Tongue (tissue), 2 donors: Measurements from ENCODE around the gene SNX3. TPM values are rescaled to one million over a fixed set of nuclear protein-coding genes. Genes with fewer than 3 reads are reported as not detected.
"Not testable (repeated sequence)": the region's sequence is repeated elsewhere in the genome, so short reads cannot be mapped to it uniquely, and the experiment has no call there.

Experiments used
- DNase-seq: peaks from one replicate; pipeline ENCODE4 v3.0.0-alpha.2; 2015
- total RNA-seq: library from RNA; depleted of rRNA; stranded (reverse); fragments of >200 nt; gene quantifications from one replicate; pipeline ENCODE4 v1.2.3, GENCODE V29; 2014

Gene SNX3
- total RNA-seq, 1 donor from 2014 or later = 175 TPM

- DNase-seq = peak; percentile 72
Measured at GRCh38 chr6:108260126-108260808, 573 bp downstream of the SNX3 start.

DNA sequence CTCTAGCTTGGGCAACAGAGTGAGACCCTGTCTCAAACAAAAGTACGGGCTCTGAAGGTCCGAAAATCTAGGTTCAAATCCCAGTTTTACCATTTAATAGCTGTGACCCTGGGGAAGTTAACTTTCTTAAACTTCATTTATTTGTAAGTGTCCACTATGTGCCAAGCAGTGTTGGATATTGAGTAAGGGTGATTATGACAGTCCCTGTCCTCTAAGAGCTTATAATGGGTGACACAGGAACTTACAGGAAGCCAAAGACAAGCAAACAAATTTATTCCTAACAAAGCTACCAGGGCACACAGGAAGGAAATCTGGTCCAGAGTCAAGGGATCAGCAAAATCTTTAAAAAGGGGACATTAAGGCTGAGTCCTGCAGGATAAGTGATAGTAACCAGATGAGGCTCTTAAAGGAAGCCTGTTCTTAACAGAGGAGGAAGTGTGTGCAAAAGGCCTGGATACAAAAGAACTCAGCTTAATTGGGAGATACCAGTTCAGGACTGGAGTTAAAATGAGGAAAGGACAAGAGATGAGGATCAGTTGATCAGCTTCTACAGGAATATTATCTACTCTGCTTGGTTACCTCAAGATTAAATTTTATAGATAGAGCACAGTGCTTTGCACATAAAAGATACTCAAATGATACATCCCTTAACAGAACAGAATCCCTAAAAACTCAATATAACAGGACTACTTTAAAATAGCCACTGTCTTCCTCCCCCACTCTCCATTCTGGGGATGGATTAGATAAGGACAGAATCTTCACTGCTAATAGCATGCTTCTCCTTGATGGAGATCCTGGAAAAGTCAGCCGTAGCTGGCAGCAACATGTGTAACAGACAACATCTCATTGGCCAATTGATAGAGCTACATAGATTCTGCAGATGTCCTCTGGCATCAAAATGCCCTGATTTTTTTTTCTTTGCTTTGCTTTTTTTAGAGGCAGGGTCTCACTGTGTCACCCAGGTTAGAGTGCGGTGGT, 6.1 kb downstream of the SNX3 start:
- no peak for DNase-seq

- DNase-seq = no peak
Measured at GRCh38 chr6:108253241-108253640, 7.6 kb downstream of the SNX3 start.

GRCh38 chr6:108252055-108252454, 8.8 kb downstream of the SNX3 start:
- DNase-seq = no peak

DNA sequence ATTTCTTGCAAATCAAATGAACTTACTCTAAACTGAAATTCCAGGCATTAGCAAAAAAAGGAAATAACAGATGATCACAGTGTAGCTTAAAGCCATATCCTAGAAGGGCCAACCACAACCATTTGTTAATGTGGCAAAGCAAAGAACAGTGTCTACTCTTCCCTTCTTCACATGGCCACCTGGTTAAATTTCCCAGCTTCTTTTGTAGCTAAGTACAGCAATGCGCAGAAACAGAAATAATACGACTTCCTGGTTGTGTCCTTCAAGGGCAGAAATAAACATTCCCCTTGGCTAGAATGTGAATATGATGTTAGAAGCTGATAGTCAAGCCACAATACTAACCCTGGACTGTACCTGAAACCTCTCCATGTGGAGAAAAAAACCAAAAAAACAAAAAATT, 9.6 kb downstream of the SNX3 start:
- DNase-seq = no peak

GRCh38 chr6:108250240-108250866, 10.5 kb downstream of the SNX3 start:
- no peak for DNase-seq

GRCh38 chr6:108247965-108248536, 12.8 kb downstream of the SNX3 start:
- DNase-seq = no peak

DNA sequence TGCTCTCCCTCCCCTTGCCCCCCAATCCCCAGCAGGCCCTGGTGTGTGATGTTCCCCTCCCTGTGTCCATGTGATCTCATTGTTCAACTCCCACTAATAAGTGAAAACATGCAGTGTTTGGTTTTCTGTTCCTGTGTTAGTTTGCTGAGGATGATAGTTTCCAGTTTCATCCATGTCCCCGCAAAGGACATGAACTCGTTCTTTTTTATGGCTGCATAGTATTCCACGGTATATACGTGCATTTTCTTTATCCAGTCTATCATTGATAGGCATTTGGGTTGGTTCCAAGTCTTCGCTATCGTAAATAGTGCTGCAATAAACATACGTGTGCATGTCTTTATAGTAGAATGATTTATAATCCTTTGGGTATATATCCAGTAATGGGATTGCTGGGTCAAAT, 15.7 kb downstream of the SNX3 start:
- DNase-seq = not testable (repeated sequence)

- DNase-seq = no peak
Measured at GRCh38 chr6:108243836-108244235, 17.0 kb downstream of the SNX3 start.

- DNase-seq = no peak
Measured at GRCh38 chr6:108242721-108243120, 18.1 kb downstream of the SNX3 start.

DNA sequence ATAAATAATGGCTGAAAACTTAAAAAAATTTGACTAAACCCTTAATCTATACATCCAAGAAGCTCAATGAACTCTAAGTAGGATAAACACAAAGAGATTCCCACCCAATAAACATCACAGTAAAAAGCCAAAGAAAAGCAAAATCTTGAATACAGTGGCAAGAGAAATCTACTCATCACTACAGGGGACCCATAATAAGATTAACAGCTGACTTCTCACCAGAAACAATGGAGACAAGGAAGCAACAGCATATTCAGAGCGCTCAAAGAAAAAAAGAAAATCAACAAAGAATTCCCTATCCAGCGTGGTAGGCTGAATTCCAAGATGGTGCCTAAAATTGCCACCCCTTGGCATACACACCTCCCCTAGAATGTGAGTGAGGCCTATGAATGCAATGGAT, 18.6 kb downstream of the SNX3 start:
- DNase-seq = no peak

GRCh38 chr6:108238322-108238721, 22.5 kb downstream of the SNX3 start:
- DNase-seq = no peak

DNA sequence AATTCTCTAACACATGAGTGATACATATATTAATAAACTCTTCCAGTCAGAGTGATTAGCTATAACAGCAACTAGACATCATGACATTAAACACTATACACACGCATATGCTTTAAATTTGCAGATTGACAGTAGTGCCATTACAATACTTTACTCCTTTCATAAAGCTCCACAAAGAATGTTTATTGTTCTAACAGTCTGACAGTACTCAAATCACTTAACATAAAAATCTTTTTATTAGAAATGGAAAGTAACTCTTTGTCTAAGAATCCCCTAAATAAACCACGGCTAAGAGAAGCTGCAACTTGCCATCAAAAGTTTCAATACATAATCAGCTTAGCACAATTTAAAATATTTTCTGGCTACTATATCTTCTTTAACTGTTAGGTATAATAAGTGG, 24.0 kb downstream of the SNX3 start:
- no peak for DNase-seq

DNA sequence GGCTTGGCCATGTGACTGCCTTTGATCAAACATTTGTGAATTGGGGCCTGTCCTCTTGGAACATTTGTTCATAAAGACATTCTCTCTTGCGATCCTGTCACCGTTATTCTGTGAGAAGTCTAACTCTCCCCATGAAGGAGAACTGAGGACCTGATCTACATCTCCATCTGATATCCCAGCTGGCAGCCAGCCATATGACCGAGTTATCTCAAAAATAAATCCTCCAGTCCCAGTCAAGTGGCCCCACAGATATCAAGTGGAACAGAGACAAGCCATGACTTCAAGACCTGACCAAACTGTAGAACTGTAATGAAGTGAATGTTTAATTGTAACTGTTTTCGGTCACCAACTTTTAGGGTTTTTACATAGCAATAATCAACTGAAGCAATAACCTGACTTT, 25.7 kb downstream of the SNX3 start:
- peak; percentile 44 for DNase-seq

GRCh38 chr6:108228416-108228815, 32.4 kb downstream of the SNX3 start:
- DNase-seq = no peak

GRCh38 chr6:108227290-108227689, 33.5 kb downstream of the SNX3 start:
- DNase-seq = peak; percentile 6

DNA sequence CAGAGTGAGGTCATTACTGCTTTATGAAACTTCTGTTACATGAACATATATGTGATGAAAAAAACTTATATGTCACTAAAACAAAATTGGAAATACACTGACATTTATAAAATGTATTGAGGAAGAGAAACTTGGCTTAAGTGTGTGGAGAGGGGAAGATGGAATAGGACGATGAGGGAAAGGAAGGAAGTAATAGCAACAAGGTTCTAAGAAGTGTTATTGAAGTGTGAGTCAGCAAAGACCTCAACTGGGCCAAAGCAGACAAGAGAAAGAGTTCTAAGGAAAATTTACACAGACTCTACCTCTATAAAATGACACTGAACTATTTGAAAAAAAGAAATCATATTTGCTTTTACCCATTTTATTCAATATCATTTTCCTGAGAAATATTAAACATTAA, 38.3 kb downstream of the SNX3 start:
- no peak for DNase-seq

DNA sequence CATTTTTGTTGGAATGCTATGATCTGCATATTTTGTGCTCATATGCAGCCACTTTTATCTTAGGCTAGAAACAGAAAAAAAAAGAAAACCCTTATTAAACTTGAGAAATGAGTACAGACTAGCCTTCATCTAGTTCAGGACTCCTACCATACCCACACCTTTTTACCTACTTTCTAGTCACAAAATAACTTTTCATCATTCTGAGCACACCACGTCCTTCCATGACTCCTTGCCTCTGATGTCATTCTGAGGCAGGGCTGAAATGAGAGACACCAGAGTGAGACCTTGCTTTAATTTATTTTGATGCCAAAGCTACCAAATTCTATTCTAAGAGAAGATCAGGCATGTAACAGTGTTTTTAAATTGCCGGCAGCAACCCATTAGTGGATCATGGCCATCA, 38.8 kb downstream of the SNX3 start:
- DNase-seq = no peak

GRCh38 chr6:108211671-108212070, 49.2 kb downstream of the SNX3 start:
- peak; percentile 17 for DNase-seq

DNA sequence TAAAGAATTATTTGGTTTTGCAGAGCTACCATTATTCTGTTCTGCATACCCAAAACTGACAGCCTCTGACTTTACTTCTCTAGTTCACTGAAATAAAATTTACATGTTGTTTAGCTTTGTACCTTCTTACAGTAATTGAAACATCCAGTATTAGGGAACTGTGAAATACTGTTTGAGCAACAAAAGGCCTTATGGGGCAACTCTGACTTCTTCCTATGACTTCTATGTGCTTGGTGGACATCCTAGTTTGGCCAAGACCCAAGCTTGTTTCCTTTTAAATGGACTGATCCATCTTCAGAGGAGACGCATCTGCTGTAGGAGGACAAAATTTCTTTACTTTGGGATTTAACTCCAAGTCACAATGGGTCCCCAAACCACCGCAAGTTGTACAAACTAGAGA, 50.3 kb downstream of the SNX3 start:
- no peak for DNase-seq

GRCh38 chr6:108209738-108210137, 51.1 kb downstream of the SNX3 start:
- no peak for DNase-seq

DNA sequence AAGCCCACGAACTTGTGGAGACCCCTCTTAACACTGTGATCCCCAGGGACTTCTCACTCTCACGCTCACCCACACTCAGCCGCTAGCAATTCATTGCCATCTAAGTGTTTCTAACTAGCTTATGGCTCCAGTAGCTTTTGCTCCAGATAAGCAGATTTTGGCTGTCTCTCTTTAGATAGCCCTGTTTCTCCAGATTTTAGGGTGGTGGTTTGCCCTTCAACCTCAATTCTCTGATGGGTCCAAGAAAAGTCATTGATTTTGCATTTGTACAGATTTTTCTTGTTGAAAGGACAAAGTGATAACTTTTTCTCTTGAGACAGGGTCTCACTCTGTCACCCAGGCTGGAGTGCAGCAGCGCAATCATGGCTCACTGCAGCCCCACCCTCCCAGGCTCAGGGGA, 53.8 kb downstream of the SNX3 start:
- DNase-seq = no peak
